ENCODE results near the gene MATN1.

- TF ChIP-seq CTCF (IDR thresholded peaks at IDR 0.05) (no peak), POLR2A (IDR thresholded peaks at IDR 0.05) (no peak)
Observed at GRCh38 chr1:30725450-30726095, 2.2 kb upstream of the MATN1 start.

All from upper lobe of left lung (tissue), 4 donors.